GM21515 (cell line): ENCODE data around the gene PIK3R6.
"Not testable (repeated sequence)": the region's sequence is repeated elsewhere in the genome, so short reads cannot be mapped to it uniquely, and the experiment has no call there.

Source experiments
- ATAC-seq: cut with Tn5 transposase; IDR thresholded peaks from one replicate; pipeline ENCODE4 v1.9.1; 2021; ENCODE audit not compliant: unreplicated experiment

The PIK3R6 gene

GRCh38 chr17:8829036-8829941 lies 38.2 kb downstream of the PIK3R6 start:
- no peak for ATAC-seq

GRCh38 chr17:8828517-8828875 lies 39.0 kb downstream of the PIK3R6 start:
- ATAC-seq, result no peak

GRCh38 chr17:8826808-8827435 lies 40.6 kb downstream of the PIK3R6 start:
- no peak for ATAC-seq

GRCh38 chr17:8825802-8826201 lies 41.7 kb downstream of the PIK3R6 start:
- ATAC-seq, result no peak

GRCh38 chr17:8823279-8823678 lies 44.2 kb downstream of the PIK3R6 start:
- ATAC-seq, result no peak

- ATAC-seq, result no peak
Measured at GRCh38 chr17:8822401-8823035, 45.0 kb downstream of the PIK3R6 start.

- ATAC-seq, result no peak
Measured at GRCh38 chr17:8821446-8822105, 45.9 kb downstream of the PIK3R6 start.

- no peak for ATAC-seq
Measured at GRCh38 chr17:8820311-8821010, 47.0 kb downstream of the PIK3R6 start.

GRCh38 chr17:8818654-8819330 lies 48.7 kb downstream of the PIK3R6 start:
- no peak for ATAC-seq

GRCh38 chr17:8818047-8818446 lies 49.4 kb downstream of the PIK3R6 start:
- ATAC-seq, result no peak

GRCh38 chr17:8806926-8807550 lies 60.4 kb downstream of the PIK3R6 start:
- ATAC-seq, result peak; percentile 84

GRCh38 chr17:8806253-8806925 lies 61.1 kb downstream of the PIK3R6 start:
- no peak for ATAC-seq

- ATAC-seq, result not testable (repeated sequence)
Measured at GRCh38 chr17:8805396-8805795, 62.1 kb downstream of the PIK3R6 start.

GRCh38 chr17:8803531-8804420 lies 63.7 kb downstream of the PIK3R6 start:
- ATAC-seq, result no peak

- no peak for ATAC-seq
Measured at GRCh38 chr17:8801135-8801840, 66.2 kb downstream of the PIK3R6 start.

- no peak for ATAC-seq
Measured at GRCh38 chr17:8800656-8801055, 66.8 kb downstream of the PIK3R6 start.

GRCh38 chr17:8799570-8800212 lies 67.8 kb downstream of the PIK3R6 start:
- no peak for ATAC-seq
